K562 (cell line): ENCODE measurements around the gene TAC3. TPM values are rescaled to one million over a fixed set of nuclear protein-coding genes. Genes with fewer than 3 reads are reported as not detected.

Source experiments
- ARID2 ChIP-seq: fragments of 450-650 bp; IDR thresholded peaks from 2 replicates; pipeline ENCODE4 v1.6.1; 2017; ENCODE audit warnings: antibody characterized with exemption, mild to moderate bottlenecking
- BCL6 ChIP-seq: fragments of 250-450 bp; sonication (Bioruptor Pico); IDR thresholded peaks from 2 replicates; pipeline ENCODE4 v1.4.0; 2020
- BDP1 ChIP-seq: IDR thresholded peaks from 3 replicates; pipeline ENCODE4 v1.6.1; 2011; ENCODE audit not compliant: insufficient read length, insufficient read depth
- BRF1 ChIP-seq: IDR thresholded peaks from 3 replicates; pipeline ENCODE4 v1.6.1; 2011; ENCODE audit warnings: borderline replicate concordance, mild to moderate bottlenecking; ENCODE audit not compliant: insufficient read length; ENCODE audit errors: extremely low read depth
- C11orf30 ChIP-seq: fragments of 450-650 bp; IDR thresholded peaks from 2 replicates; pipeline ENCODE4 v1.6.1; 2016; ENCODE audit warnings: low read depth, mild to moderate bottlenecking
- CBX1 ChIP-seq: sonication (generic); IDR thresholded peaks from 2 replicates; pipeline ENCODE4 v1.6.1; 2016; ENCODE audit warnings: antibody characterized with exemption, low read depth, mild to moderate bottlenecking
- CEBPB ChIP-seq: fragments of 450-650 bp; IDR thresholded peaks from 2 replicates; pipeline ENCODE4 v1.6.1; 2016; ENCODE audit warnings: missing genetic modification characterization, missing compliant biosample characterization
- DLX4 ChIP-seq: fragments of 250-450 bp; sonication (Bioruptor Pico); IDR thresholded peaks from 2 replicates; pipeline ENCODE4 v1.6.1; 2021; ENCODE audit warnings: mild to moderate bottlenecking
- FUS ChIP-seq: fragments of 200-400 bp; formaldehyde crosslinking; optimal IDR thresholded peaks from 2 replicates; pipeline ENCODE3; 2017; ENCODE audit warnings: low read depth, low read length
- HDAC1 ChIP-seq, 2 experiments: fragments of 450-650 bp; IDR thresholded peaks; 2 replicates each; pipeline ENCODE4 v1.6.1; 2016 to 2017; ENCODE audit warnings: inconsistent platforms in 1 of 2, mild to moderate bottlenecking in 1 of 2, moderate library complexity in 1 of 2
- HNRNPK ChIP-seq: fragments of 200-400 bp; formaldehyde crosslinking; IDR thresholded peaks from one replicate; pipeline ENCODE4 v1.6.1; 2018; ENCODE audit warnings: mild to moderate bottlenecking, low read depth, low read length; ENCODE audit not compliant: poor library complexity, severe bottlenecking
- ILK ChIP-seq: fragments of 450-650 bp; IDR thresholded peaks from 2 replicates; pipeline ENCODE4 v1.6.1; 2016; ENCODE audit warnings: missing genetic modification characterization, low read depth, mild to moderate bottlenecking, missing compliant biosample characterization, moderate library complexity, borderline replicate concordance
- KAT2B ChIP-seq: IDR thresholded peaks from one replicate; pipeline ENCODE4 v1.6.1; 2012; ENCODE audit warnings: low read depth, mild to moderate bottlenecking, control low read depth, inconsistent platforms, low read length, moderate library complexity
- KLF6 ChIP-seq: fragments of 250-450 bp; sonication (Bioruptor Pico); IDR thresholded peaks from 2 replicates; pipeline ENCODE4 v1.4.0; 2020; ENCODE audit warnings: mild to moderate bottlenecking, moderate library complexity, borderline replicate concordance
- NEUROD1 ChIP-seq: fragments of 150-350 bp; IDR thresholded peaks from 2 replicates; pipeline ENCODE4 v1.6.1; 2014; ENCODE audit warnings: borderline replicate concordance, low read length, low read depth; ENCODE audit not compliant: partially characterized antibody
- NFE2 ChIP-seq: IDR thresholded peaks from 2 replicates; pipeline ENCODE4 v1.6.1; 2014; ENCODE audit warnings: antibody characterized with exemption, low read depth
- PHB ChIP-seq: fragments of 250-450 bp; sonication (Bioruptor Pico); IDR thresholded peaks from 2 replicates; pipeline ENCODE4 v1.5.0; 2021
- PHF8 ChIP-seq: fragments of 200-600 bp; sonication (generic); IDR thresholded peaks from 2 replicates; pipeline ENCODE4 v1.6.1; 2012; ENCODE audit warnings: mixed run types, mild to moderate bottlenecking, inconsistent platforms, low read length, moderate library complexity, borderline replicate concordance
- RAD21 ChIP-seq, 2 experiments: fragments of 250-450 bp in 1 of 2; fragments of 450-650 bp in 1 of 2; sonication (Bioruptor Pico) in 1 of 2; formaldehyde crosslinking in 1 of 2; IDR thresholded peaks in 1 of 2; conservative IDR thresholded peaks in 1 of 2; 2 replicates each; pipeline versions ENCODE4 v1.4.0 to v1.8.0; 2020 to 2022; ENCODE audit warnings: mild to moderate bottlenecking in 2 of 2, moderate library complexity in 1 of 2
- SIN3A ChIP-seq, 2 experiments: fragments of 150-350 bp in 1 of 2; IDR thresholded peaks; 2 replicates each; pipeline ENCODE4 v1.6.1; 2011 to 2016; ENCODE audit warnings: borderline replicate concordance in 2 of 2, low read depth in 2 of 2, low read length in 2 of 2, mild to moderate bottlenecking in 2 of 2, moderate library complexity in 2 of 2; ENCODE audit not compliant: control insufficient read depth in 1 of 2
- STAT5A ChIP-seq: IDR thresholded peaks from 2 replicates; pipeline ENCODE4 v1.6.1; 2012; ENCODE audit warnings: low read length, inconsistent platforms, borderline replicate concordance
- ZNF133 ChIP-seq: fragments of 250-450 bp; sonication (Bioruptor Pico); IDR thresholded peaks from 2 replicates; pipeline ENCODE4 v1.4.0; 2020; ENCODE audit warnings: mild to moderate bottlenecking
- ZNF764 ChIP-seq: fragments of 250-450 bp; sonication (Bioruptor Pico); IDR thresholded peaks from 2 replicates; pipeline ENCODE4 v1.4.0; 2020; ENCODE audit warnings: low read depth, mild to moderate bottlenecking, moderate library complexity
- polyA plus RNA-seq, 8 experiments: library from polyadenylated mRNA; depleted of rRNA in 4 of 8; stranded (reverse) in 5 of 8; unstranded in 3 of 8; fragments of >200 nt; fragmentation: Nextera tagmentation in 2 of 8; fragmentation: Illumina TruSeq in 1 of 8; extraction: Ambion mirVana in 2 of 8; extraction: Trizol in 1 of 8; gene quantifications; 2 replicates each; pipeline versions ENCODE4 v1.2.1 to v1.2.3, GENCODE V29; 2011 to 2014; ENCODE audit warnings: inconsistent platforms in 1 of 8, missing spikeins in 1 of 8
- total RNA-seq, 7 experiments: library from RNA; depleted of rRNA in 6 of 7; stranded (reverse); fragments of >200 nt in 6 of 7; fragmentation: Illumina TruSeq in 2 of 7; extraction: Trizol in 2 of 7; gene quantifications; 2 replicates each; pipeline versions ENCODE4 v1.2.1 to v1.2.3, GENCODE V29; 2011 to 2021; ENCODE audit warnings: low replicate concordance in 1 of 7
- TF ChIP-seq, protein P1 (sequence below): fragments of 450-650 bp; IDR thresholded peaks from 2 replicates; pipeline ENCODE4 v1.6.1; 2014; ENCODE audit warnings: low read depth, mild to moderate bottlenecking, moderate library complexity, borderline replicate concordance
- TF ChIP-seq, protein P2 (sequence below): fragments of 250-450 bp; sonication (Bioruptor Pico); IDR thresholded peaks from 2 replicates; pipeline ENCODE4 v1.5.0; 2021

Gene TAC3
- total and polyA plus RNA-seq, 9 of the 15 experiments (the other 6 are each of a cell fraction or from before 2014, with no cell fraction given), result 0.29 to 2.8 (median 1.4) TPM

DNA sequence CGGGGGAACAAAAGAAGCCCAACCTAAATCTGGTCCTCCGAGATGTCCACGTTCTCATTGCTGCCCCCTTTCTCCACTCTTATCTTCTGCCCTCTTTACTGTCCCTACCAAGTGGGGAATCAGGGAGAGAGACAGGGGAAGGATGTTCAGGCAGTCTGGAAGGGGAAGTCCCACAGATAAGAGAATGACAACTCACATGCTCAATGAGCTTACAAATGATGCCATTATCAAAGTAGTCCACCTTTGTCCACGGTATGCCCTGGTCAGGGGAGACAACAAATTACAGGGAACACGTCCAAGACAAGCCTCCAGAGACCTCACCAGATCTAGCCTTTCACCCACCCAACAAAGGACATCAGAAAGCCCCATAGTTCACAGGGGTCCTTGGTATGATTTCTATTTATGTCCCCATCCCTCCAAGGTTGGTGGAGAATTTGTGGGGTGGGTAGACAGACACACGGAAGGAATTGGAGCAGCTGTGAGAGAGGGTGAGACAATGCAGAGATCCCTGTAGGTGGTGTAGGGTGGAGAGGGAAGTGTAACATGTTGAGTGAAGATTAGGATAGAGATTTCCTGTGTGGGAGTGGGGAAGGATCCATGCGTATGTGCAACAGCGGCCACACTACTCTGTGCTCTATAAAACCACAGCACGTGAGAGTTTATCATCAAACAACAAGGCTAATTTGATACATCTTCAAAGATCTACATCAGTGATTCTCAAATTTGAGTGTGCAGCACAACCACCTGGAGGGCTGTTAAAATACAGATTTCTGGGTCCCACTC lies 22.9 kb upstream of the TAC3 start (continued):
- TF ChIP-seq, protein P1, sequence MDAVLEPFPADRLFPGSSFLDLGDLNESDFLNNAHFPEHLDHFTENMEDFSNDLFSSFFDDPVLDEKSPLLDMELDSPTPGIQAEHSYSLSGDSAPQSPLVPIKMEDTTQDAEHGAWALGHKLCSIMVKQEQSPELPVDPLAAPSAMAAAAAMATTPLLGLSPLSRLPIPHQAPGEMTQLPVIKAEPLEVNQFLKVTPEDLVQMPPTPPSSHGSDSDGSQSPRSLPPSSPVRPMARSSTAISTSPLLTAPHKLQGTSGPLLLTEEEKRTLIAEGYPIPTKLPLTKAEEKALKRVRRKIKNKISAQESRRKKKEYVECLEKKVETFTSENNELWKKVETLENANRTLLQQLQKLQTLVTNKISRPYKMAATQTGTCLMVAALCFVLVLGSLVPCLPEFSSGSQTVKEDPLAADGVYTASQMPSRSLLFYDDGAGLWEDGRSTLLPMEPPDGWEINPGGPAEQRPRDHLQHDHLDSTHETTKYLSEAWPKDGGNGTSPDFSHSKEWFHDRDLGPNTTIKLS, result no peak
- TF ChIP-seq ZNF764 (CRISPR knock-in tag), result no peak
- TF ChIP-seq CBX1, result no peak
- no peak for TF ChIP-seq C11orf30
- no peak for TF ChIP-seq CEBPB (tag)
- no peak for TF ChIP-seq ARID2
- TF ChIP-seq NFE2, result peak; percentile 38; the same call in 1 of the 2 replicates
- no peak for TF ChIP-seq SIN3A (IDR thresholded peaks at IDR 0.05; ENCODE audit: borderline replicate concordance in 2 of 2, control insufficient read depth in 1 of 2, low read depth in 2 of 2, low read length in 2 of 2)
- peak in 1 of 2 experiments; percentile 17; a peak in 1 of 4 replicates for TF ChIP-seq RAD21 (CRISPR knock-in tag; conservative IDR thresholded peaks at IDR 0.05 in 1 of 2, IDR thresholded peaks at IDR 0.05 in 1 of 2)
- TF ChIP-seq PHB (CRISPR knock-in tag), result no peak
- no peak for TF ChIP-seq BCL6
- no peak for TF ChIP-seq BRF1
- TF ChIP-seq DLX4 (CRISPR knock-in tag), result no peak
- TF ChIP-seq BDP1, result no peak
- TF ChIP-seq HNRNPK, result no peak
- TF ChIP-seq NEUROD1, result no peak
- TF ChIP-seq, protein P2, sequence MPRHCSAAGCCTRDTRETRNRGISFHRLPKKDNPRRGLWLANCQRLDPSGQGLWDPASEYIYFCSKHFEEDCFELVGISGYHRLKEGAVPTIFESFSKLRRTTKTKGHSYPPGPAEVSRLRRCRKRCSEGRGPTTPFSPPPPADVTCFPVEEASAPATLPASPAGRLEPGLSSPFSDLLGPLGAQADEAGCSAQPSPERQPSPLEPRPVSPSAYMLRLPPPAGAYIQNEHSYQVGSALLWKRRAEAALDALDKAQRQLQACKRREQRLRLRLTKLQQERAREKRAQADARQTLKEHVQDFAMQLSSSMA (CRISPR knock-in tag), result no peak
- peak; percentile 72 for TF ChIP-seq STAT5A
- no peak for TF ChIP-seq PHF8
- no peak for TF ChIP-seq KAT2B
- peak in 1 of 2 experiments; percentile 30; a peak in 1 of 4 replicates for TF ChIP-seq HDAC1 (IDR thresholded peaks at IDR 0.05)
- no peak for TF ChIP-seq ILK (tag)
- no peak for TF ChIP-seq FUS
- no peak for TF ChIP-seq KLF6
- TF ChIP-seq ZNF133, result no peak
